GM21515 (cell line): ENCODE results near the gene ADORA2B.
"Not testable (repeated sequence)": the region's sequence is repeated elsewhere in the genome, so short reads cannot be mapped to it uniquely, and the experiment has no call there.

ENCODE experiments used
- ATAC-seq: cut with Tn5 transposase; IDR thresholded peaks from one replicate; pipeline ENCODE4 v1.9.1; 2021; ENCODE audit not compliant: unreplicated experiment

Gene ADORA2B

DNA sequence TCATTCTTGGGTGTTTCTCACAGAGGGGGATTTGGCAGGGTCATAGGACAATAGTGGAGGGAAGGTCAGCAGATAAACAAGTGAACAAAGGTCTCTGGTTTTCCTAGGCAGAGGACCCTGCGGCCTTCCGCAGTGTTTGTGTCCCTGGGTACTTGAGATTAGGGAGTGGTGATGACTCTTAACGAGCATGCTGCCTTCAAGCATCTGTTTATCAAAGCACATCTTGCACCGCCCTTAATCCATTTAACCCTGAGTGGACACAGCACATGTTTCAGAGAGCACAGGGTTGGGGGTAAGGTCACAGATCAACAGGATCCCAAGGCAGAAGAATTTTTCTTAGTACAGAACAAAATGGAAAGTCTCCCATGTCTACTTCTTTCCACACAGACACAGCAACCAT lies 34.1 kb downstream of the ADORA2B start:
- ATAC-seq: not testable (repeated sequence)

DNA sequence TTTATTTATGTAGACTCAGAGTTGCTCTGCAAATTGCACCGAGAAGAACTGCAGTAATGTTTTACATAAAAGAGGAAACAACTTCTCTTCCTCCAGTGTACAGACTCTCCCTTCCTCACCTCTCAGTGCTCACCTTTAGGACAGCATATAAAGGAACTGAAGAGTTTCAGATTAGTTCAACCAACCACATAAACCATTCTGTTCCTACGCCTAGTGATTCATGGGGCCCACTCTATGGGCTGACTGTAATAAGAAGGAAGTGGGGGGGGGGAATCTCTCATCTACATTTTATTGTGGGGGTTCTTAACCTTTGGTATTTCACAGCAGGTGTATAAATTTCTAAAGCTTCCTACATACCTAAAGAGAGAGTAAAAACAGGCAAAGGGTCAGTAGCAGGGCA lies 36.3 kb downstream of the ADORA2B start:
- ATAC-seq: peak; percentile 88

DNA sequence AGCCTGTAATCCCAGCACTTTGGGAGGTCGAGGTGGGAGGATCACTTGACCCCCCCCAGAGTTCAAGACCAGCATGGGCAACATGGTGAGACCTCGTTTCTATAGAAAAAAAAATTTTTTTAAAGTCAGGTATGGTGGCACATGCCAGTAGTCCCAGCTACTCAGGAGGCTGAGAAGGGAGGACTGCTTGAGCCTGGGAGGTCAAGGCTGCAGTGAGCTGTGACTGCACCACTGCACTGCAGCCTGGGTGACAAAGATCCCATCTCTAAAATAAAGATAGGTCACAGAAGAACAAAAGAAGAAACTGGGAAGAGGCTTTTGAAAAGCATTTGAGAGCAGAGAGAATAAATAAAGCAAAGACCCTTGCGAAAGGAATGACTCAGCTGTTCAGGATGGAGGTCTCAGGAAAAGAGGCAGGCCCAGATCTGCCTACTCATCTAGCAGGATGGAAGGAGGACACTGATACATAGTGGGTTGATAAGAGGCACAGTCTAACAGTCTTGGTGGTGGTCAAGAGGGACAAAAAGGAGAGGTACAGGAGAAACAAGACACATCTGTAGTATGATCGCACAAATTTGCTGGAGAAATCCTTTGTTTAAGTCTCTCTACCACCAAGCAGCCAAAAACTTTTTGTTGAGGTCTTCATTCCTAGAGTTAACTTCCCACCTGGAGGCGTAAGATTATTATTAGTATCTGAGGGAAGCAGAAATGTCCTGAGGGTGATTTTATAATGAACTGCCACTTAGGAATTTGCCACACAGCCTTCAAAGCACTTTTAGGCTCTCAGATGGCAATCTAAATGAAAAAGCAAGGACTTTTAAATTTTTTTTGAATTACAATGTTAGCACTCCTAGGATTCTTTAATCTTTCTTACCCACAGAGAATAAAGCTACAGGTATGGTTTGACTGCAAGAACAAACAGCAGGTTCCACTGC lies 37.0 kb downstream of the ADORA2B start:
- no peak for ATAC-seq

DNA sequence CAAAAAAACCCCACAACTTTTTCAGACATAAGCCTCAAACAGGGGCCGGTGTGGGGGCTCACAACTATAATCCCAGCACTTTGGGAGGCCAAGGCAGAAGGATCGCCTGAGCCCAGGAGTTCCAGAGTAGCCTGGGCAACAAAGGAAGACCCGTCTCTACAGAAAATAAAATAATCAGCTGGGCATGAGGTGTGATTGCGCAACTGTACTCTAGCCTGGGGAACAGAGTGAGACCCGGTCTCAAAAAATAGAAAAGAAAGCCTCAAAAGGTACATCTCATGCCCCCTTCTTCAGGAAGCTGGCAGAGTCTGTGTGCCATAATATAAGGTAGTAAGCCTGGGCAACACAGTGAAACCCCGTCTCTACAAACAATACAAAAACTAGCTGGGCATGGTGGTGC lies 51.4 kb downstream of the ADORA2B start:
- no peak for ATAC-seq

DNA sequence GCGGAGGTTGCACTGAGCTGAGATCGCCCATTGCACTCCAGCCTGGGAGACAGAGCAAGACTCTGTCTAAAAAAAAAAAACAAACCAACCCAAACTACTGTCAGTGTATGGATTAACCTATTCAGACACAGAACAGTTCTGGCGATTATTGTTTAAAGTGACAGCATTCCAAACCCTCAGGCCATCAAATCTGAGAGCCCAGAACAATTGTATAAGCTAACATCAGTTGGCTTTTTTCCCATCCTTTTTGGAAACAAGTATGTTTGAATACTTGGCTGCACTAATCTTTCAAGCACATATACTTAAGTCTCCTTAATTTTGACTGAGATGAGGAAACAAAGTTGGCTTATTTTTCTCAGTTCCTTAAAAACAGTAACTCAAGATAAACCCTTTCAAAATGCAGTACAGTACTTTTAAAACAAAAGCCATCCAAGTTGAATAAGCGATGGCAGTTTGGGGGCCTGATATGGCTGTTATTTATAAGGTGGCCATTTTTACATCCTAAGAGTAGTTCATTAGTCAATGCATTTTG lies 53.2 kb downstream of the ADORA2B start:
- ATAC-seq: no peak

DNA sequence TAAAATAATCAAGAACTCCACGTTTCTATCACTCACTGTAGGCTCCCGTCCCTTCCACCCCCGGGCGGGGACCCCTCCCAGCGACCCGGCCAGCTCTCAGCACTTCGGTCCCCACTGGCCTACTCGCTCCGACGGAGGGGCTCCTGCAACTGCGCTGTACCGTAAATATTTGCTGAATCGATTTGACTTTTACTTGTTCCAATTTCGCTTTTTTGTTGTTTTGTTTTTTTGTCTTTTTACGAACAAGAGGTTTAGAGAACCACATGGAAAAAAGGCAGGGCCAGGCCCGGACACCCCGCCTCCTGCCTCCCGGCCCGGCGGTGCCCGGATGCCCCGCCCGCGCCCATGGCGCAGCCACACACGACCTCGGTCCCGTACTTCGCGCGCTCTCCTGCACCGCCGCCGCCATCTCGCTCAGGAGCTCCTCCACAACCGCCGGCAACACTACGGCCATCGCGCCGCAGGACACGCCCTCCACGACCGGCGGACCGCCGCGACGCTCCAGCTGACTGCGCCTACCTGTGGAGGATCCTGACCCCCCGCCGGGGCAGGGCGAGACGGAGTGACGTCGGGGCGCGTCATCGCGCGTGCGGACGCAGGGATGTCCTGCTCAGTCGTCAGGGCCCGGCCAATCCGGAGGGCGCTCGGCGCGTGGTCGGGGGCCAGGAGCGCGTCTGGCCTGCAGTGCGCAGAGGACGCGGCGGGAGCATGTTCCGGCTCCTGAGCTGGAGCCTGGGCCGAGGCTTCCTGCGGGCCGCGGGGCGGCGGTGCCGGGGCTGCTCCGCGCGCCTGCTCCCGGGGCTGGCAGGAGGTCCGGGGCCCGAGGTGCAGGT lies 54.4 kb downstream of the ADORA2B start, which contains the start of the genes TTC19 and ZSWIM7:
TTC19 (plus strand) TSS at position 684 of the 833 bp plus-strand sequence; CDS start at position 709, 25 bp downstream.
ZSWIM7 (minus strand) TSS at position 564 of the 833 bp plus-strand sequence; CDS start at position 454, 110 bp downstream.
- peak; percentile 90 for ATAC-seq

DNA sequence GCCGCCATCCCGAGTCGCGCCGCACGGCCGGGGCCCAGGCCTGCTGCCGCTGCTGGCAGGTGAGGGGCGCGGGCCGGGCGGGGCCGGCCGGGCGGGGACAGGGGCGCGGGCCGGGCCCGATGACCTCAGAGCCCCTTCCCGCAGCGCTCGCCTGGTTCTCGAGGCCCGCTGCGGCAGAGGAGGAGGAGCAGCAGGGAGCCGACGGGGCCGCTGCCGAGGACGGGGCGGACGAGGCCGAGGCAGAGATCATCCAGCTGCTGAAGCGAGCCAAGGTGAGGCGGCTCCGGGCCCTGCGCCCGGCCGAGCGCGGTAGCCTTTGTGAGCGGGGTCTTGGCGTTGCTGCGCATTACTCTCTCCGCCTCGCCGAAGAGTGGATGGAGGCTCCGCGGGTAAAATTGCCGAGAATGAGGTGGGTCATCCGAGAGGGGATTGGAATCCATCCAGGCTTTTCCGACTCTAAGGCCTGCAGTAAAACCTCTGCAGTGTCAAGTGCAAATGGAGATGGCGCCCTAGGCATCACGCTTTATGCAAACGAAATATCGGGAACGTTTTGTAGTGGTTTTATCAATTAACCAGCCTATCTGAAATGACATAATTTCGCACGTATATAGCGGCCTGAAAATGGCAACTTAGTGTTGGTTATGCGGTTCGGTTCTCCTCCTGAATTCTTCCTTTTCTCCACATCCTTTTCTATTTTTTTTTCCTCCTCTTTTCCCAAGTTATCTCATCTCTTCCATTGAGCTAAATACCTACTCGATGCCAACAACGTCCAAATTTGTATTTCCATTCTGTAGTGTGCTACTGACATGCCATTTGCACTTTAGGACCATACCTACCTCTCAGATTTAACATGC lies 55.3 kb downstream of the ADORA2B start:
- peak; percentile 28 for ATAC-seq

DNA sequence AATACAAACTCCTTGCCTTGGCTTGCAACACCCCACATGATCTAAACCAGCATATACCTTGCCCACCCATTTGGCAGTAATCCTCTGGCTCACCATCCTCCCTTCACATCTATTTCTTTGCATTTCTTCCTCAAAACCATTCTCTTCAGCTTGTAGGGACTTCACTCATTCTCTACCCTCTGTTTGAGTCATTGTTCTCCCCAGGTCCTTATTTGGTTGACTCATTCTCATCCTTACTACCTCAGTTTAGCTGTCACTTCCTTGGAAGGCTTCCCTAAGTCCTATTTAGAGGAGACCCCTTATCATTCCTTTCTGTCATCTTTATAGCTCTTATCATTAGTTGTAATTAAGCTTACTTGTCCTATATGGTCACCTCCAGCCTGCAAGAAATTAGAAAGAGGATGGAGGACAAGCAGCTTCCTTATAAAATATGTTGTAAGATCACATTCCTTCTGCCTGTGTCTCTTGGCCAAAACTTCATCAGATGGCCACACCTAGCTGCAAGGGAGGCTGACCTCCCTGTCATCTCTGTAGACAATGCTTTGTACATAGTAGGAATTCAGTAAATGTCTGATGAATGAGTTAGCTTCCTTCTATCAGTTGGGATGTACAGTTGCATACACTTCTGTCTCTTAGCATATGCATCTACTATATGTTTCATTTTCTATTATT lies 56.4 kb downstream of the ADORA2B start:
- ATAC-seq: no peak

DNA sequence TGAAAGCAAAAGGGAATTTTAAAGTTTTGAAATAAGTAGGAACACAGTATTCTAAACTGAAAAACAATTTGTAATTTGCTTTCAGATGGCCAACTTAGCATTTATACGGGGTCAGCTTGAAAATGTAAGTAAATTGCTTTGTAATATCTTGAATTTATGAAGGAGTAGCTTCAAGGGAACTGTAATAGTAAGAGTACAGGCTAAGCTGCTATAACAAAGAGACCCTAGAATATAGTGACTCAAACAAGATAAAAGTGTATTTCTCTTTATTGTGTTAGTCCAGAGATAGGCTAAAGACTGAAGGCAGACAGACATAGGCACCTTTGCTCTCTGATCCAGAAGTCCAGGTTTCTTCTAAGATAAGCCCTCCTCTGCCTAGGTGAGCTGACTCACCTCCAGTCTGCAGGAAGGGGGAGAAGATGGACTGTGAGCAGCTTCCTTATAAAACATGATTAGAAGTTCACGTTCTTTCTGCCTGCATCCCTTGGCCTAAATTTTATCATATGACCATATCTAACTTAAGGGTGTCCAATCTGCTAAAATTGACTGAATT lies 57.9 kb downstream of the ADORA2B start:
- no peak for ATAC-seq

DNA sequence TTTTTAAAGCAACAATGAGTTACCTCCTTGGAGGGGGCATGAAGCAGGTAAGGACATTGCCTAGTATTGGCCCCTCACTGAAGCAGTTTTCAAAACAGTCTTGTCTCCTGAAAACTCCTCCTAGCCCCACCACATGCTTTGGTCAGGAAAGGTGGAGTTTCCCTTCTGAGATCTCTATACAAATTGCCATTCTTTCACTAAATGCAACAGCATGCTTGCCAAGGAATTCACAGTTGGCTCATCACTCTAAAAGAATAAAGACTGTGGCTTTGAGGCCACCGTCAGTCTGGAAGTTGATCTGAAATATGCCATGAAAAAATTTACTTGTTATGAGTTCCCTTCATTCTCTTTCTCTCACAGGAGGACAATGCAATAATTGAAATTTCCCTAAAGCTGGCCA lies 58.9 kb downstream of the ADORA2B start:
- ATAC-seq: no peak

DNA sequence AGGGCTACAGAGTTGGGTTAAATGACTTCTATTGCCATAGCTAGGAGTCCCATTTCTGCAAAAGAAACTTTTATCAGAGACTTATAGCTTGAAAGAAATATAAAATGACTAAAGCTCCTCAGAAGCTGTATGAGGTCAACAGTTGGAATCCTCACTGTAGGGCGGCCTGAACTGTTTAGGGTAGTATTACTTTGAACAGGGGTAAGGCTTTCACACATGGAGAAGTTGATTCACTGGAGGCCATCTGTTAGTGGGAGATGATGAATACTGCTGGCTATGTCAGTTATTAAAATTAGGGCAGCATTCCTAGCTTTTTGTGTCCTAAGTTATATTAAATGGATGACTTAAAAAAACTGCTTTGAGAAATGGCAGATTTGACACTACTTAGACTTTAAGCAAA lies 60.7 kb downstream of the ADORA2B start:
- ATAC-seq: no peak

DNA sequence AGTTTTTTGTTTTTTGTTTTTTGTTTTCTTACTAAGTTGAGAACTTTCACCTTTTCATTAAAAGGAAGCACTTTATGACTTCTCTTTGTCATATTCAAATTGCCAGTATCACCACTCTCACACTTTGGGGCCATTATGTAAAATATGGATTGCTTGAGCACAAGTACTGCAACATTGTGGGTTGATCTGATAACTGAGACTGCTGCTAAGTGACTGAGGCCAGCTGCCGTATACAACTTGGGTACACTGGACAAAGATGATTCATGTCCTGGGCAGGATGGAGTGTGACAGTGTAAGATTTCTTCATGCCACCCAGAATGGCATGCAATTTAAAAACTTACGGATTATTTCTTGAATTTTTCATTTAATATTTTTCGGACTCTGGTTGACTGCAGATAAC lies 62.5 kb downstream of the ADORA2B start:
- ATAC-seq: no peak

DNA sequence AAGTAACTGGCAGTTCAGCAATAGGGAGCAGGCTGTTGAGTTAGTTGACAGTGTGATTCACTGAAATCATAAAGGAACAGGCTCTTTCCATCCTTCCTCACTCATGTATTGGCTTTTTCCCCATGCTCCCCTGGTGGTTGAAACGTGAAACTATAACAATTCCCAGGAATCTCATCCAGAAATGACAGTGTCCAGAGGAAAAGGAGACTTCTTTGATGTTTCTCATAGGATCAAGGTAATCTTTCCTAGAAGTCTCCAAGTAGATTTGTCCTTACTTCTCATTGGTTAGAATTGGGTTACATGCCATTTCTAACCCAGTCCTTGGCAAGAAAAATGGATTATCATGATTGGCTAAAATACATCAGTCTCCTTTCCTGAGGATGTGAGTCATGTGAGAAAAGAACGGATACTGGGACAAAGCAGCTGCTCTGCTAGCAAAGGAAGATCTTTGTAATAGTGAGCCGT lies 69.0 kb downstream of the ADORA2B start:
- ATAC-seq: no peak

DNA sequence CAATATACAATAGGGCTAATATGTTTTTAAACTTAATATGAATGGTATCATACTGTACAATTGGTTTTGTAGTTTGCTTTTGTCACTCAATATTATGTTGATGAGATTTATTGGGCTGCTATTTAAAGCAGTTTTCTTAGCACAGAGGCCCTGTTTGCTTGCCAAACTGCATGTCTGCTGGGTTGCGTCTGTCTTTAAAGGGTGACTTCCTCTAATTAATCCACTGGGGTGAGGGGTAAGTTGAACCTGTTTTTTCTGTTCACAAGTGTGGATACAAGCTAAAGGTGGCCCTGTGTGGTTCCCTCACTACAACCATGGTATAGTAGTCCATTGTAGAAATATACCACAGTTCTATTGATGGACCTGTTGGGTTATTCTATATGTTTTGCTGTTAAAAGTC lies 74.4 kb downstream of the ADORA2B start:
- ATAC-seq: no peak

DNA sequence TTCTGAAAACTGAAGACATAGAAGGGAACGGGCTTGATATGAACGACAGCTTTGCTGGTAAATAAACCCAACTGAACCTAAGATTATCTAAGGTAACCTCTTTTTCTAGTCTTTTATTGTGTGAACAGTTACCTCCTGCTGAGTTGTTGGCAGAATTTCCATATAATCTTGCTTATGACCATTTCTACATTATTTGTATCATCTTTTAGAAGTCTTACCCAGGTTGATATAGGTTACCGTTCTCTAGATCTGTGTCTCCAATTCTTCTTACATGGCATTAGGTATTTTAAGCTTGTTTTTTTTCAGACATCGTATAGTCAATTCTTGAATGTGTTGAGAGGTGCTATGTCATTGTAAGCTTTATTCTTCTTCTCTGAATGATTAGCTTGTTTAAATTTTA lies 79.0 kb downstream of the ADORA2B start:
- ATAC-seq: no peak

DNA sequence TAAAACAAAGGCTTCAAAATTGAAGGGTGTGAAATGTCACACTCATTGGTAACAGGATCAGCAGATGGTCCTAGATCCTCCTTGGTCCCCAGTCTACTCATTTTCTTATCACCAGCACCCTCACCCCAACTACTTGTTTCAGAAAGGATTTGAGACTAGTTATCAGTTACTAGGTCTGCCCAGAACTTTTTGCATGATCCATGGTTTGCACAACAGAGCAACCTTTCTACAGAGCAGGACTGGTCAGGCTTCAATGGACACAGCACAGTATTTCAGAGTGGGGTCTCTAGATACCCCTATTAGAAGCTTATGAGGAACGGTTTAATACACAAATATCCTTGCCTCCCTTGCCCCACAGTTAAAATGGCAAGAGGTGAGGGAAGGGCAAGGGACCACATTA lies 80.3 kb downstream of the ADORA2B start:
- ATAC-seq: no peak
